Measurements from ENCODE around the gene DACH1.

DACH1 gene

GRCh38 chr13:71617265-71617664 is 249.7 kb downstream of the DACH1 start:
- H3K4me3 ChIP-seq (replicated peaks; ENCODE audit: low read depth, low read length): no peak overlapping the region
- TF ChIP-seq, protein P1, sequence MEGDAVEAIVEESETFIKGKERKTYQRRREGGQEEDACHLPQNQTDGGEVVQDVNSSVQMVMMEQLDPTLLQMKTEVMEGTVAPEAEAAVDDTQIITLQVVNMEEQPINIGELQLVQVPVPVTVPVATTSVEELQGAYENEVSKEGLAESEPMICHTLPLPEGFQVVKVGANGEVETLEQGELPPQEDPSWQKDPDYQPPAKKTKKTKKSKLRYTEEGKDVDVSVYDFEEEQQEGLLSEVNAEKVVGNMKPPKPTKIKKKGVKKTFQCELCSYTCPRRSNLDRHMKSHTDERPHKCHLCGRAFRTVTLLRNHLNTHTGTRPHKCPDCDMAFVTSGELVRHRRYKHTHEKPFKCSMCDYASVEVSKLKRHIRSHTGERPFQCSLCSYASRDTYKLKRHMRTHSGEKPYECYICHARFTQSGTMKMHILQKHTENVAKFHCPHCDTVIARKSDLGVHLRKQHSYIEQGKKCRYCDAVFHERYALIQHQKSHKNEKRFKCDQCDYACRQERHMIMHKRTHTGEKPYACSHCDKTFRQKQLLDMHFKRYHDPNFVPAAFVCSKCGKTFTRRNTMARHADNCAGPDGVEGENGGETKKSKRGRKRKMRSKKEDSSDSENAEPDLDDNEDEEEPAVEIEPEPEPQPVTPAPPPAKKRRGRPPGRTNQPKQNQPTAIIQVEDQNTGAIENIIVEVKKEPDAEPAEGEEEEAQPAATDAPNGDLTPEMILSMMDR (IDR thresholded peaks at IDR 0.05; ENCODE audit: low read length, missing control alignments): no peak
- no peak for DNase-seq (ENCODE audit: low read depth)

GRCh38 chr13:71613066-71613745 is 253.8 kb downstream of the DACH1 start:
- H3K4me3 ChIP-seq (replicated peaks; ENCODE audit: low read depth, low read length): no peak overlapping the region
- no peak for DNase-seq (ENCODE audit: low read depth)
- TF ChIP-seq, protein P1 (IDR thresholded peaks at IDR 0.05; ENCODE audit: low read length, missing control alignments): no peak

- TF ChIP-seq, protein P1 (IDR thresholded peaks at IDR 0.05; ENCODE audit: low read length, missing control alignments): no peak
- no peak overlapping the region for H3K4me3 ChIP-seq (replicated peaks; ENCODE audit: low read depth, low read length)
- no peak for DNase-seq (ENCODE audit: low read depth)
These were observed 255.7 kb downstream of the DACH1 start for GRCh38 chr13:71611292-71611691.

- DNase-seq (ENCODE audit: low read depth): no peak
- TF ChIP-seq, protein P1 (IDR thresholded peaks at IDR 0.05; ENCODE audit: low read length, missing control alignments): no peak
These were observed 256.1 kb downstream of the DACH1 start for GRCh38 chr13:71610876-71611275.

GRCh38 chr13:71609271-71609670 is 257.7 kb downstream of the DACH1 start:
- no peak overlapping the region for H3K4me3 ChIP-seq (replicated peaks; ENCODE audit: low read depth, low read length)
- DNase-seq (ENCODE audit: low read depth): no peak
- TF ChIP-seq, protein P1 (IDR thresholded peaks at IDR 0.05; ENCODE audit: low read length, missing control alignments): no peak

More at GRCh38 chr13:71610876-71611275, 256.1 kb downstream of the DACH1 start:
- no peak overlapping the region for H3K4me3 ChIP-seq (replicated peaks; ENCODE audit: low read depth, low read length)

GRCh38 chr13:71607575-71607974 is 259.4 kb downstream of the DACH1 start:
- TF ChIP-seq, protein P1 (IDR thresholded peaks at IDR 0.05; ENCODE audit: low read length, missing control alignments): no peak
- H3K4me3 ChIP-seq (replicated peaks; ENCODE audit: low read depth, low read length): no peak overlapping the region
- DNase-seq (ENCODE audit: low read depth): no peak

GRCh38 chr13:71606818-71607217 is 260.2 kb downstream of the DACH1 start:
- TF ChIP-seq, protein P1 (IDR thresholded peaks at IDR 0.05; ENCODE audit: low read length, missing control alignments): no peak
- no peak overlapping the region for H3K4me3 ChIP-seq (replicated peaks; ENCODE audit: low read depth, low read length)

More at GRCh38 chr13:71606818-71607217, 260.2 kb downstream of the DACH1 start:
- DNase-seq (ENCODE audit: low read depth): no peak

Data from fibroblast of pulmonary artery (primary cell).